IMR-90 (cell line): ENCODE data around the gene RFPL2. TPM values are rescaled to one million over a fixed set of nuclear protein-coding genes. Genes with fewer than 3 reads are reported as not detected.

Experiments used
- ATAC-seq: fragments of 200-7000 bp; cut with Tn5 transposase; 2 replicates; pipeline ENCODE4 v1.9.1; 2020; ENCODE audit warnings: low read depth, mild to moderate bottlenecking, moderate library complexity
- BruUV-seq: library from RNA; stranded (reverse); fragments of 400-500 nt; replicated peaks from 2 replicates; lab custom pipeline; 2021; lab: Mats Ljungman, UMichigan
- CTCF ChIA-PET: fragments of 300-600 bp; formaldehyde crosslinking; extraction: SDS; loops from one replicate; lab custom pipeline; 2021; ENCODE audit warnings: antibody characterized with exemption; lab: Yijun Ruan, JAX
- POLR2A ChIA-PET: fragments of 300-600 bp; sonication (Branson Sonifier 250); formaldehyde crosslinking; loops from one replicate; lab custom pipeline; 2022; ENCODE audit warnings: antibody characterized with exemption; ENCODE audit not compliant: unreplicated experiment; lab: Charles Lee
- DNase-seq: peaks from one replicate; pipeline ENCODE4 v3.0.0; 2013
- H2AFZ ChIP-seq: replicated peaks from 2 replicates; pipeline ENCODE3; 2013; ENCODE audit warnings: low read length, mild to moderate bottlenecking; ENCODE audit not compliant: poor library complexity
- H2AK5ac ChIP-seq: 2 replicates; pipeline ENCODE4 v1.6.1; 2013; ENCODE audit warnings: low read depth, low read length, inconsistent platforms
- H2AK9ac ChIP-seq: replicated peaks from 2 replicates; pipeline ENCODE3; 2013; ENCODE audit warnings: mild to moderate bottlenecking, low read depth, low read length, moderate library complexity; ENCODE audit not compliant: poor library complexity
- H2BK120ac ChIP-seq: 2 replicates; pipeline ENCODE4 v1.6.1; 2013; ENCODE audit warnings: low read depth, low read length, inconsistent platforms
- H2BK15ac ChIP-seq: 3 replicates; pipeline ENCODE4 v1.6.1; 2013; ENCODE audit warnings: low read depth, low read length, inconsistent platforms
- H2BK20ac ChIP-seq: 2 replicates; pipeline ENCODE4 v1.6.1; 2013; ENCODE audit warnings: low read depth, mild to moderate bottlenecking, inconsistent platforms, low read length, moderate library complexity
- H2BK5ac ChIP-seq: 2 replicates; pipeline ENCODE4 v1.6.1; 2013; ENCODE audit warnings: mild to moderate bottlenecking, low read depth, low read length, inconsistent platforms; ENCODE audit not compliant: poor library complexity, severe bottlenecking
- H3K14ac ChIP-seq: replicated peaks from 2 replicates; pipeline ENCODE4 v1.6.1; 2013; ENCODE audit warnings: low read depth, low read length, inconsistent platforms
- H3K18ac ChIP-seq: 2 replicates; pipeline ENCODE4 v1.6.1; 2013; ENCODE audit warnings: low read depth, low read length, control low read depth
- H3K23ac ChIP-seq: 2 replicates; pipeline ENCODE4 v1.6.1; 2013; ENCODE audit warnings: low read depth, low read length, inconsistent platforms
- H3K27ac ChIP-seq: 2 replicates; pipeline ENCODE4 v1.5.1; 2013; ENCODE audit warnings: mild to moderate bottlenecking, control low read depth, low read length; ENCODE audit not compliant: insufficient read depth
- H3K27me3 ChIP-seq: 2 replicates; pipeline ENCODE4 v1.6.1; 2013; ENCODE audit warnings: low read length; ENCODE audit not compliant: control insufficient read depth, insufficient read depth
- H3K36me3 ChIP-seq: 2 replicates; pipeline ENCODE4 v1.6.1; 2013; ENCODE audit warnings: low read length, mixed read lengths; ENCODE audit not compliant: control insufficient read depth, insufficient read depth
- H3K4ac ChIP-seq: 2 replicates; pipeline ENCODE4 v1.6.1; 2013; ENCODE audit warnings: low read depth, low read length, inconsistent platforms
- H3K4me1 ChIP-seq: 2 replicates; pipeline ENCODE4 v1.6.1; 2013; ENCODE audit warnings: low read length, mixed read lengths; ENCODE audit not compliant: control insufficient read depth, insufficient read depth
- H3K4me2 ChIP-seq: 2 replicates; pipeline ENCODE4 v1.6.1; 2013; ENCODE audit warnings: low read depth, mild to moderate bottlenecking, control low read depth, low read length, moderate library complexity
- H3K4me3 ChIP-seq: 2 replicates; pipeline ENCODE4 v1.5.1; 2013; ENCODE audit warnings: low read depth, mild to moderate bottlenecking, control low read depth, low read length, moderate library complexity; ENCODE audit not compliant: insufficient read depth
- H3K56ac ChIP-seq: 2 replicates; pipeline ENCODE4 v1.6.1; 2013; ENCODE audit warnings: low read length, inconsistent platforms; ENCODE audit not compliant: insufficient read depth; ENCODE audit errors: extremely low read depth
- H3K79me1 ChIP-seq, 2 experiments: 2 replicates each; pipeline ENCODE4 v1.6.1; 2013; ENCODE audit warnings: low read length in 2 of 2, inconsistent platforms in 1 of 2, low read depth in 1 of 2
- H3K9ac ChIP-seq: 2 replicates; pipeline ENCODE4 v1.6.1; 2013; ENCODE audit warnings: low read depth, low read length, control low read depth
- H3K9me1 ChIP-seq: 2 replicates; pipeline ENCODE4 v1.6.1; 2013; ENCODE audit warnings: low read length, inconsistent platforms; ENCODE audit not compliant: insufficient read depth
- H3K9me3 ChIP-seq: 2 replicates; pipeline ENCODE4 v1.6.1; 2013; ENCODE audit warnings: low read length; ENCODE audit not compliant: control insufficient read depth, insufficient read depth
- H4K20me1 ChIP-seq: 2 replicates; pipeline ENCODE4 v1.6.1; 2013; ENCODE audit warnings: low read length, inconsistent platforms; ENCODE audit not compliant: insufficient read depth
- H4K5ac ChIP-seq: 2 replicates; pipeline ENCODE4 v1.6.1; 2013; ENCODE audit warnings: mild to moderate bottlenecking, low read depth, low read length, control low read depth
- H4K8ac ChIP-seq, 2 experiments: 2 replicates each; pipeline ENCODE4 v1.6.1; 2013; ENCODE audit warnings: low read depth in 2 of 2, low read length in 2 of 2, control low read depth in 1 of 2, inconsistent platforms in 1 of 2
- H4K91ac ChIP-seq: 2 replicates; pipeline ENCODE4 v1.6.1; 2013; ENCODE audit warnings: low read depth, low read length, inconsistent platforms; ENCODE audit not compliant: insufficient read depth
- BHLHE40 ChIP-seq: fragments of 150-350 bp; IDR thresholded peaks from 2 replicates; pipeline ENCODE4 v1.6.1; 2016; ENCODE audit warnings: mild to moderate bottlenecking, low read depth, low read length
- CEBPB ChIP-seq: IDR thresholded peaks from 2 replicates; pipeline ENCODE4 v1.6.1; 2012; ENCODE audit warnings: low read depth, low read length, improper control_type of control experiment
- FOS ChIP-seq: fragments of 150-350 bp; IDR thresholded peaks from 2 replicates; pipeline ENCODE4 v1.6.1; 2016; ENCODE audit warnings: low read depth, low read length
- WGBS, 2 experiments: methylation state at CpG; one replicate each; pipeline versions ENCODE4 v1.1.5 to v1.1.7; 2013; ENCODE audit warnings: missing lambda C conversion rate in 2 of 2; ENCODE audit not compliant: insufficient read length in 1 of 2; ENCODE audit errors: extremely low coverage in 2 of 2; 5-methylcytosine and 5-hydroxymethylcytosine counted together
- dilution Hi-C: fragments of 300-500 bp; cut with HindIII; formaldehyde crosslinking; loops from one replicate; pipeline ENCODE4 v1.14.3; 2018; ENCODE audit warnings: low sequenced_read_pairs; ENCODE audit not compliant: unreplicated experiment
- in situ Hi-C: fragments of 300-500 bp; cut with MboI; formaldehyde crosslinking; loops from 3 replicates; pipeline ENCODE4 v1.14.3; 2019; ENCODE audit warnings: low sequenced_read_pairs, inconsistent platforms, mixed read lengths
- intact Hi-C: fragments of 100-400 bp; cut with micrococcal nuclease; formaldehyde crosslinking; loops from 2 replicates; pipeline ENCODE4 v1.10.0; 2022
- polyA plus RNA-seq, 3 experiments: library from polyadenylated mRNA; depleted of rRNA; stranded (reverse); fragments of >200 nt; gene quantifications; 2 replicates each; pipeline ENCODE4 v1.2.3, GENCODE V29; 2012; ENCODE audit warnings: low replicate concordance in 1 of 3
- total RNA-seq: library from RNA; depleted of rRNA; stranded (reverse); fragments of >200 nt; gene quantifications from 2 replicates; pipeline ENCODE4 v1.2.3, GENCODE V29; 2012
- TF ChIP-seq, protein P1 (sequence below): fragments of 150-350 bp; IDR thresholded peaks from 2 replicates; pipeline ENCODE4 v1.6.1; 2017; ENCODE audit warnings: mild to moderate bottlenecking, antibody characterized with exemption, low read length, low read depth

RFPL2 gene
- total and polyA plus RNA-seq, 2 of the 4 experiments (the other 2 are of a cell fraction) = not detected

DNA sequence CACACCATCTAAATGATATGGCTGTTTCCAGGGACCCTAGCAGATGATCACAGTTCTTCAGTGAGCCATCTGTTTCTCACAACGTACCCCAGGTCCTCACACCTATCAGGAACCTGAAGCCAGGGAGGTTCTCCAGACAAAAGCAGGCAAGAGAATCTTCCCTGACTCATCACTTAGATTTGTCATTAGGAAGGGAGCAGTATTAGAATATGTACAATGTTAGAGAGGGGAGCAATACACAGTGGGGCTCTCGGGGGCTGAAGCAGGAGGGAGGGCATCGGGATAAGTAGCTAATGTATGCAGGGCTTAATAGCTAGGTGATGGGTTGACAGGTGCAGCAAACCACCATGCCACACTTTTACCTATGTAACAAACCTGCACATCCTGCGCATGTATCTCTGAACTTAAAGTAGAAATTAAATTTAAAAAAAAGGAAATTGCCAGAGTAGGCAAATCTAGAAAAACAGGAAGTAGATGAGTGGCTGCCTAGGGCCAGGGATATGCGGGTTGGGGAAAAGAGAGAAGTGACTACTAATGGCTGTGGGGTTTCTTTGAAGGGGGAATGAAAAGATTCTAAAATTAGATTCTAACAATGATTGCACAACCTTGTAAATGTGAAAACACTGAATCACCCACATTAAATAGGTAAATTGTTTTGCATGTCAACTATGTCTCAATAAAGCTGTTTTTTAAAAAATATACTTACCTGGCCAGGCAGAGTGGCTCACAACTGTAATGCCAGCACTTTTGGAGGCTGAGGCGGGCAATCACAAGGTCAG, 60.2 kb downstream of the RFPL2 start:
- no peak overlapping the region for H3K9ac ChIP-seq
- H3K14ac ChIP-seq = no peak overlapping the region
- no peaks in the 10 kb centered on the region for H3K79me1 ChIP-seq
- H3K4me2 ChIP-seq = no peak overlapping the region
- no TSS peak for BruUV-seq
- no peak overlapping the region for H4K8ac ChIP-seq
- H4K91ac ChIP-seq = no peak overlapping the region
- H4K5ac ChIP-seq = no peak overlapping the region
- ATAC-seq (no peak), DNase-seq (no peak)
- H3K4ac ChIP-seq = no peak overlapping the region
- intact Hi-C loops (no loop called here), dilution Hi-C loops (no loop called here), in situ Hi-C loops (no loop called here)
- no peaks in the 10 kb centered on the region for H3K4me1 ChIP-seq
- WGBS, 2 experiments = no CpG with 5 or more reads among the region's 6 CpGs
- H2BK20ac ChIP-seq = no peak overlapping the region
- no peak overlapping the region for H3K4me3 ChIP-seq
- H2AK9ac ChIP-seq = no peak overlapping the region
- no peaks in the 10 kb centered on the region for H3K9me3 ChIP-seq
- no peak overlapping the region for H3K23ac ChIP-seq
- no peak overlapping the region for H2AK5ac ChIP-seq
- H2BK120ac ChIP-seq = no peak overlapping the region
- H3K18ac ChIP-seq = no peak overlapping the region
- H3K27me3 ChIP-seq = peaks cover 2% of the 10 kb centered on the region; the same call in 1 of the 2 replicates
- no peak overlapping the region for H2BK15ac ChIP-seq
- no peak overlapping the region for H3K27ac ChIP-seq
- CTCF ChIA-PET = no interaction called here
- H2AFZ ChIP-seq = no peak overlapping the region
- no peak overlapping the region for H3K56ac ChIP-seq
- H4K20me1 ChIP-seq = no peaks in the 10 kb centered on the region
- POLR2A ChIA-PET = no interaction called here
- H3K36me3 ChIP-seq = no peaks in the 10 kb centered on the region
- TF ChIP-seq BHLHE40 = no peak
- TF ChIP-seq, protein P1, sequence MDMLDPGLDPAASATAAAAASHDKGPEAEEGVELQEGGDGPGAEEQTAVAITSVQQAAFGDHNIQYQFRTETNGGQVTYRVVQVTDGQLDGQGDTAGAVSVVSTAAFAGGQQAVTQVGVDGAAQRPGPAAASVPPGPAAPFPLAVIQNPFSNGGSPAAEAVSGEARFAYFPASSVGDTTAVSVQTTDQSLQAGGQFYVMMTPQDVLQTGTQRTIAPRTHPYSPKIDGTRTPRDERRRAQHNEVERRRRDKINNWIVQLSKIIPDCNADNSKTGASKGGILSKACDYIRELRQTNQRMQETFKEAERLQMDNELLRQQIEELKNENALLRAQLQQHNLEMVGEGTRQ = no peak
- TF ChIP-seq CEBPB = peak; percentile 36; the same call in 1 of the 2 replicates
- TF ChIP-seq FOS = no peak
- H3K9me1 ChIP-seq = no peaks in the 10 kb centered on the region
- H2BK5ac ChIP-seq = no peak overlapping the region
